BLaER1 treated with 17β-estradiol and CSF1 and Interleukin-3, amounts not matched to agents 10 nM and 100 nM (cell line): ENCODE results near the gene MORF4L1.

Experiments used
- H3K27ac ChIP-seq, 11 experiments: shearing (Covaris generic); formaldehyde crosslinking; 2 replicates each; pipeline ENCODE4 v1.8.1; 2022
- H3K27me3 ChIP-seq, 11 experiments: shearing (Covaris generic); formaldehyde crosslinking; 2 replicates each; pipeline ENCODE4 v1.8.1; 2022
- H3K36me3 ChIP-seq, 11 experiments: shearing (Covaris generic); formaldehyde crosslinking; 2 replicates each; pipeline ENCODE4 v1.8.1; 2022
- H3K4me1 ChIP-seq, 10 experiments: shearing (Covaris generic); formaldehyde crosslinking; 2 replicates each; pipeline ENCODE4 v1.8.1; 2022
- H3K4me2 ChIP-seq, 11 experiments: shearing (Covaris generic); formaldehyde crosslinking; 2 replicates each; pipeline ENCODE4 v1.8.1; 2022
- H3K4me3 ChIP-seq, 10 experiments: shearing (Covaris generic); formaldehyde crosslinking; 2 replicates each; pipeline ENCODE4 v1.8.1; 2022
- H3K9ac ChIP-seq, 11 experiments: shearing (Covaris generic); formaldehyde crosslinking; 2 replicates each; pipeline ENCODE4 v1.8.1; 2022
- H3K9me3 ChIP-seq, 11 experiments: shearing (Covaris generic); formaldehyde crosslinking; replicated peaks in 1 of 11; 2 replicates each; pipeline ENCODE4 v1.8.1; 2022
- H4K20me1 ChIP-seq, 11 experiments: shearing (Covaris generic); formaldehyde crosslinking; 2 replicates each; pipeline ENCODE4 v1.8.1; 2022
- Cebpa-rat ChIP-seq, 11 experiments: shearing (Covaris generic); IDR thresholded peaks; 2 replicates each; pipeline ENCODE4 v1.8.1; 2022

MORF4L1 gene

GRCh38 chr15:78942741-78943140 is 70.1 kb downstream of the MORF4L1 start:
- H3K27ac ChIP-seq = peak overlapping the region in 6 of 11 experiments; percentile 22 to 89 (median 84); a peak in 12 of 22 replicates
- peak overlapping the region in 5 of 11 experiments; percentile 85 to 95 (median 90); a peak in 9 of 22 replicates for H3K9ac ChIP-seq
- H3K4me1 ChIP-seq = peaks cover 45 to 72% (median 62%) of the 10 kb centered on the region in 10 experiments
- peaks cover 0 to 39% (median 11%) of the 10 kb centered on the region in 11 experiments; a peak in 9 of 22 replicates for H3K36me3 ChIP-seq
- no peaks in the 10 kb centered on the region for H3K27me3 ChIP-seq
- no peak for TF ChIP-seq Cebpa-rat (IDR thresholded peaks at IDR 0.05)
- no peaks in the 10 kb centered on the region for H4K20me1 ChIP-seq
- H3K9me3 ChIP-seq = no peaks in the 10 kb centered on the region
- H3K4me3 ChIP-seq = peak overlapping the region in 5 of 10 experiments; percentile 73 to 99 (median 89); a peak in 9 of 20 replicates
- H3K4me2 ChIP-seq = peak overlapping the region; percentile 87 to 100 (median 98); a peak in 20 of 22 replicates

- peaks cover 0 to 31% (median 5%) of the 10 kb centered on the region in 11 experiments; a peak in 6 of 22 replicates for H3K36me3 ChIP-seq
- H3K27me3 ChIP-seq = no peaks in the 10 kb centered on the region
- peak overlapping the region; percentile 66 to 89 (median 82); a peak in 20 of 22 replicates for H3K27ac ChIP-seq
- H3K9me3 ChIP-seq = no peaks in the 10 kb centered on the region
- no peak for TF ChIP-seq Cebpa-rat (IDR thresholded peaks at IDR 0.05)
- H3K4me2 ChIP-seq = peak overlapping the region; percentile 87 to 100 (median 98)
- no peaks in the 10 kb centered on the region for H4K20me1 ChIP-seq
- H3K4me1 ChIP-seq = peaks cover 36 to 62% (median 53%) of the 10 kb centered on the region in 10 experiments
- peak overlapping the region; percentile 78 to 95 (median 88); a peak in 21 of 22 replicates for H3K9ac ChIP-seq
- peak overlapping the region; percentile 64 to 99 (median 76); a peak in 19 of 20 replicates for H3K4me3 ChIP-seq
Measured at GRCh38 chr15:78943692-78944091, 71.0 kb downstream of the MORF4L1 start.

- Histone ChIP-seq H3K9ac (peak overlapping the region; percentile 78 to 95 (median 88)), H4K20me1 (no peaks in the 10 kb centered on the region), H3K36me3 (peaks cover 0 to 31% (median 5%) of the 10 kb centered on the region in 11 experiments; a peak in 6 of 22 replicates), H3K4me2 (peak overlapping the region; percentile 87 to 100 (median 98)), H3K4me1 (peaks cover 32 to 60% (median 50%) of the 10 kb centered on the region in 10 experiments), H3K9me3 (no peaks in the 10 kb centered on the region), H3K4me3 (peak overlapping the region; percentile 64 to 99 (median 76)), H3K27me3 (no peaks in the 10 kb centered on the region), H3K27ac (peak overlapping the region; percentile 66 to 89 (median 82))
- no peak for TF ChIP-seq Cebpa-rat (IDR thresholded peaks at IDR 0.05)
Measured at GRCh38 chr15:78944202-78944625, 71.5 kb downstream of the MORF4L1 start.

- no peaks in the 10 kb centered on the region for H3K27me3 ChIP-seq
- H3K4me1 ChIP-seq = peaks cover 26 to 54% (median 43%) of the 10 kb centered on the region in 10 experiments
- H3K27ac ChIP-seq = peak within 1 kb of the TSS; percentile 66 to 89 (median 82)
- H3K4me3 ChIP-seq = peak within 1 kb of the TSS; percentile 64 to 99 (median 76)
- peaks cover 0 to 30% (median 5%) of the 10 kb centered on the region in 11 experiments; a peak in 6 of 22 replicates for H3K36me3 ChIP-seq
- H3K4me2 ChIP-seq = peak within 1 kb of the TSS; percentile 87 to 100 (median 98)
- H3K9me3 ChIP-seq = no peaks in the 10 kb centered on the region
- peak within 1 kb of the TSS; percentile 78 to 95 (median 88) for H3K9ac ChIP-seq
- TF ChIP-seq Cebpa-rat (IDR thresholded peaks at IDR 0.05) = no peak
- H4K20me1 ChIP-seq = no peaks in the 10 kb centered on the region
Measured at GRCh38 chr15:78944669-78945407, 72.1 kb downstream of the MORF4L1 start, which contains the start of gene CTSH. CTSH (minus strand) TSS chr15:78945046; CDS start chr15:78944981, 65 bp downstream.

GRCh38 chr15:78946493-78946892 is 73.8 kb downstream of the MORF4L1 start:
- no peaks in the 10 kb centered on the region for H4K20me1 ChIP-seq
- peak overlapping the region in 6 of 11 experiments; percentile 13 to 26 (median 18); a peak in 6 of 22 replicates for H3K4me2 ChIP-seq
- H3K36me3 ChIP-seq = peaks cover 0 to 15% (median 0%) of the 10 kb centered on the region in 11 experiments; a peak in 5 of 22 replicates
- no peak overlapping the region for H3K9ac ChIP-seq
- no peak overlapping the region for H3K4me3 ChIP-seq
- TF ChIP-seq Cebpa-rat (IDR thresholded peaks at IDR 0.05) = no peak
- H3K27ac ChIP-seq = no peak overlapping the region
- H3K4me1 ChIP-seq = peaks cover 21 to 62% (median 43%) of the 10 kb centered on the region in 10 experiments
- no peaks in the 10 kb centered on the region for H3K9me3 ChIP-seq
- no peaks in the 10 kb centered on the region for H3K27me3 ChIP-seq

GRCh38 chr15:78947506-78947905 is 74.8 kb downstream of the MORF4L1 start:
- Histone ChIP-seq H3K4me1 (peaks cover 24 to 69% (median 47%) of the 10 kb centered on the region in 10 experiments), H3K9me3 (no peaks in the 10 kb centered on the region), H3K27ac (no peak overlapping the region), H3K9ac (no peak overlapping the region), H3K4me3 (no peak overlapping the region), H3K4me2 (no peak overlapping the region), H3K27me3 (no peaks in the 10 kb centered on the region), H4K20me1 (no peaks in the 10 kb centered on the region), H3K36me3 (peaks cover 0 to 10% (median 0%) of the 10 kb centered on the region in 11 experiments; a peak in 5 of 22 replicates)
- TF ChIP-seq Cebpa-rat (IDR thresholded peaks at IDR 0.05) = no peak
